Stimulated activated CD4-positive, alpha-beta T cell treated with anti-CD3 and anti-CD28 coated beads, Interleukin-12 subunit alpha, Interleukin-12 subunit beta, amount 100 ng/mL, for 24 hours (primary cell): ENCODE measurements around the gene NT5M.
"Not testable (repeated sequence)": the region's sequence is repeated elsewhere in the genome, so short reads cannot be mapped to it uniquely, and the experiment has no call there.

Experiments
- DNase-seq, 2 experiments: peaks; one replicate each; pipeline ENCODE4 v3.0.0-alpha.2; 2020; ENCODE audit warnings: low read depth in 2 of 2

The NT5M gene

GRCh38 chr17:17303010-17303846, at the start of gene NT5M:
NT5M (plus strand) TSS chr17:17303373; CDS start chr17:17303551, 178 bp downstream.
- DNase-seq, result peak; percentile 41 to 67

- DNase-seq, result no peak
Measured at GRCh38 chr17:17253406-17253805, 49.8 kb upstream of the NT5M start.

DNA sequence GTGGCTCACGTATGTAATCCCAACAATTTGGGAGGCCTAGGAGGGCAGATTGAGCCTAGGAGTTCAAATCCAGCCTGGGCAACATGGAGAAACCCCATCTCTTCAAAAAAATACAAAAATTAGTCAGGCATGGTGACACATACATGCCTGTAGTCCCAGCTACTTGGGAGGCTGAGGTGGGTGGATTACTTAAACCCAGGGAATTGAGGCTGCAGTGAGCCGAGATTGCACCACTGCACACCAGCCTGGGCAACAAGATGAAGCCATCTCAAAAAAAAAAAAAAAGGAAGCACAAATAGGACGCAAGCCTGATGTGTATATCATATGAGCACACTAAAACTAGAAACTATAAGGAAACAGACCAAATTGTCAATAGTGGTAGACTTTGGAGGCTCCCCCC, 49.1 kb upstream of the NT5M start:
- DNase-seq, result no peak

DNA sequence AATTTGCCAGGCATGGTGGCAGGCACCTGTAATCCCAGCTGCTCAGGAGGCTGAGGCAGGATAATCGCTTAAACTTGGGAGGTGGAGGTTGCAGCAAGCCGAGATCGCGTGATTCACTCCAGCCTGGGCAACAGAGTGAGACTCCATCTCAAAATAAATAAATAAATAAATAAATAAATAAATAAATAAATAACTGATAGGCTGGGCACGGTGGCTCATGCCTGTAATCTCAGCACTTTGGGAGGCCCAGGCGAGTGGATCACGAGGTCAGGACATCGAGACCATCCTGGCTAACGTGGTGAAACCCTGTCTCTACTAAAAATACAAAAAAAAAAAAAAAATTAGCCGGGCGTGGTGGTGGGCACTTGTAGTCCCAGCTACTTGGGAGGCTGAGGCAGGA, 47.5 kb upstream of the NT5M start:
- DNase-seq, result not testable (repeated sequence)

GRCh38 chr17:17256316-17256715, 46.9 kb upstream of the NT5M start:
- DNase-seq, result no peak

- DNase-seq, result no peak
Measured at GRCh38 chr17:17258011-17258410, 45.2 kb upstream of the NT5M start.

GRCh38 chr17:17258998-17259397, 44.2 kb upstream of the NT5M start:
- DNase-seq, result no peak

DNA sequence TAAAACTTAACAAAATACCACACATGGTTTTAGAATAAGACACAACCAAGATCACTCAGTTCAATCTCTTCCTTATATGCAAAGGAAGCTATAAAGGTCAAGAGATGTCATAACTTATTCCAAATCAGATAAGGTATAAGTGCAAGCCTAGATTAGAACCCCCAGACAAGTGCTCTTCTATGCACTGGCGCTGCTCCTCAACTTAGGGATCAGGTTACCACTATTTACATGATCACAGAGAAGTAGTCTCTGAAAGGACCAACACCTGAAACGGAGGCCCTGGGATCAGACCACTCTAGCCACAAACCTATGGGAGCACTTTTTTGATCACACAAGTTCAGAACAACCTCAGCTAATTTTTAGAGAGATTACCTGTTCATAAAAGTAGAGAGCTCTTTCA, 38.7 kb upstream of the NT5M start:
- no peak for DNase-seq

DNA sequence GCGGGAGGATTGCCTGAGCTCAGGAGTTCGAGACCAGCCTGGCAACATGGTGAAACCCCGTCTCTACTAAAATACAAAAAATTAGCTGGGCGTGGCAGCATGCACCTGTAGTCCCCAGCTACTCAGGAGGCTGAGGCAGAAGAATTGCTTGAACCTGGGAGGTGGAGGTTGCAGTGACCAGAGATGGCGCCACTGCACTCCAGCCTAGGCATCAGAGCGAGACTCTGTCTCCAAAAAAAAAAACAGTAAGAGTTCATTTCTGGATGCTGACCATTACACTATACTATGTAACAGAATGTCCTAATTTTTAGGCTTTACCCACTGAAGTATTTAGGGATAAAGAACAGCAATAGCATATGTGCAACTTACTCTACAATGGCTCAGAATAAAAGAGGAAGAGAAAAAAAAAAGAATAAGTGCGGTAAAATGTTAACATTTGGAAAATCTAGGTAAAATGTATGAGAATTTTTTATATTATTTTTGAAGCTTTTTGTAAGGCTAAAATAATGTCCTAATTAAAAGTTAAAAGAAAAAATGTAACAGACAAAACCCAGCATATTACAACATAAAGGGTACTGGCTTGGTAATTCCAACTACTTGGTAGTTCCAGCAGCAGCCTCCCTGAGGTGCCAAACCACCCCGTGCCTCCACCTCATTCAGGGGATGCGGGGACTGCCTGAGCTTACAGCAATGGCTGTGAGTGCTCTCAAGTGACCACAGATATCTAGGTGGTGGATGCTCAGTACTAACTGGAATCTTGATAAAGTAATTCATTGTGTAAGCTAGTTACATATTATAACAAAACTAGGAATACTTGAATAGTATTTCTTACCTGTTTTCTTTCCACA, 33.0 kb upstream of the NT5M start:
- no peak for DNase-seq

DNA sequence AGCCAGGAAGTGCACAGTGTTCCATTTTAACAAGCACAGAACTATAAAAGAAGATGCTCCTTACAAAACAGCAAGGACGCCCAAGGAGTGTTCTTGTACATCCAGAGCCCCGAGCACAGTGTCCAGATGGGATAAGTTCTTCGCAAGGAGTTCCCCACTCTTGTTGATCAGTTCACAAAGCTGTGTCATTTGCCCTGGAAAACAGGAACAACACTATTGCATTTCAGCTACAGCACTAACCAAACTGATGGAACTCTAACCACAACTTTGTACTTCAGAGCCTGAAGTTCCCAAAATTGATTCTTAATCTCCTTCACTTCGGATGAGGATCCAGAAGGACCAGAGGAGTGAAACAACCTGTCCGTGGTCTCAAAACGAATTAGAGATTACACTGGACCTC, 27.2 kb upstream of the NT5M start:
- no peak for DNase-seq

DNA sequence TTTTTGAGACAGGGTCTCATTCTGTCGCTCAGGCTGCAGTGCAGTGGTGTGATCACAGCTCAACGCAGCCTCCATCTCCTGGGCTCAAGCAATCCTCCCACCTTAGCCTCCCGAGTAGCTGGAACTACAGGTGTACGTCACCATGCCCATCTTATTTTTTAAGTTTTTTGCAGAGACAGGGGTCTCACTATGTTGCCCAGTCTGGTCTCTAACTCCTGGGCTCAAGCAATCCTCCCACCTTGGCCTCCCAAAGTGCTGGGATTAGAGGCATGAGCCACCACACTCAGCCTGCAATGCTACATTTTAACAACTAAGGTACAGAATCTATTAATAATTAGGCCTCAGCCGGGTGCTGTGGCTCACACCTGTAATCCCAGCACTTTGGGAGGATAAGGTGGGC, 25.7 kb upstream of the NT5M start:
- DNase-seq, result not testable (repeated sequence)

- no peak for DNase-seq
Measured at GRCh38 chr17:17279316-17279715, 23.9 kb upstream of the NT5M start.

DNA sequence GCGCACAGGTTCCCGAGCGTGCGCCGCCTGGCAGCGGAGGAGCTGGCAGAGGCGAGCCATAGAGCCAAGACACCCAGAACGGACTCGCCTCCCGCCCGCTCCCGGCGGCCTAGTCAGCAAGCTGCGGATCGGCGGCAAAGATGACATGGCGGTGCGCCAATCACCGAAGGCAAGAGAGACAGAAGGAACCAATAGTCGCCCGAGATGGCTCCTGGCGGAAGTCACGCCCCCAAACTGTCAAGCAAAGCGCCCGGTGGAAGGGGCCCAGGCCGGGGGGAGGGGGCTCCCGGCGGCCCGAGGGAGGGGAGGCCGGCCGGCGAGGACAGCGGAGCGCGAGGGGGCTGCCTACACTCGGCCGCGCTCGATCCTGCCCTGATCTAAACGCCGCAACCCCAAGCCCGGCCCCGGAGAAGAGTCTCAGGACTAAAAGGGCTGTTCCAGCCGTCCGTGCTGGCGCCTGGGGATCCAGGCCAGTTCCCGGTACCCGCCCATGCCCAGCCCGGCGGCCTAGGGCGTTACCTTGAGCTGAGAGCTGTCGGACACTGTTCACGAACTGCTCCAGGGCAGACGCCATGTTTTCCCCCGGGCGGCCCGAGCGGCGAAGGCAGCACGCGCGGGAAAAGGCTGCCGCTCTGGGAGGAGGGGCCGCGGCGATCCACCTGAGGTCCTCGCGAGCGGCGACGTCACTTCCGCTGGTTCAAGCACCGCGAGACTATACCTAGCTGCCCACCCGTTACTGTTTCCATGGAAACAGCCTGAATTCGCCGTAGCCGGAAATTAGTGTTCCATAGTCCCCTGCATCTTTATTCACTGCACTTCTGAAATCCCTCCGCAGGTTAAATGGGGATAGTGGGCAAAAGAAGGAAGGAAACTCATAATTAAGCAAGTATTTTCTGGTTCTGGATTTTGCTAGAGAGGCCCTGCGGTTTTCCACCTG, 22.3 kb upstream of the NT5M start, which contains the start of gene COPS3:
Gene COPS3, minus strand, starts transcription at position 634 of the 937 bp plus-strand sequence. Its CDS starts 60 bp downstream, at position 574.
- DNase-seq, result peak; percentile 92 to 97

DNA sequence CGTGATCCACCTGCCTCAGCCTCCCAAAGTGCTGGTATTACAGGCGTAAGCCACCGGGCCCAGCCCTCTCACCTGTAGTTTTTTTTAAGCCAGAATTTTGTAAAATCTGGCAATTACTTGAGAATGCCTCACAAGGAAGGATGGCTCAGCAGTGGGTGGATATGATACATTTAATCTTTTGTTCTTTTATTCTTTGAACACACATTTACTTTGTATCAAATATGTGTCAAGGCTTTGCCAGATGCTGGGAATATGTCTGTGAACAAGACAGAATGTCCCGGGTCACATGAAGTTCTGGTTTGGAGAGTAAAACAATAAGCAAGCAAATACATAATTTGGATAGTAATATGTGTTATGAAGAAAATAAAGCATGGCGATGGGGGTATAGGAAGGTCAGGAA, 17.2 kb upstream of the NT5M start:
- DNase-seq, result no peak

DNA sequence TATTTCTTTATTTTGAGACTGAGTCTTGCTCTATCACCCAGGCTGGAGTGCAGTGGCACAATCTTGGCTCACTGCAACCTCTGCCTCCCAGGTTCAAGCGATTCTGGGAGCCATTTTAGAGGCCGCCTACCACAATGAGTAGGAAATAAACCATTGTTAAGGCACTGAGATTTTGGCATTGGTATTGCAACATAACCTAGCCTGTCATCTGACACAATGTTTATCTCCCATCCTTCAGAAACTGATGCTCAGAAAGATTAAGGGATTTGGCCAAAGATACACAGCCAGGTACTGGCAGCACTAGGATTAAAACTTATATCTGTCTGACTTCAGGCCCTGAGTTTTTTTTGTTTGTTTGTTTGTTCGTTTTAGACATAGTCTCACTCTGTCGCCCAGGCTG, 14.1 kb upstream of the NT5M start:
- DNase-seq, result no peak

- DNase-seq, result no peak
Measured at GRCh38 chr17:17289701-17290100, 13.5 kb upstream of the NT5M start.

- no peak for DNase-seq
Measured at GRCh38 chr17:17295141-17295540, 8.0 kb upstream of the NT5M start.

GRCh38 chr17:17297217-17297616, 6.0 kb upstream of the NT5M start:
- DNase-seq, result no peak

- DNase-seq, result no peak
Measured at GRCh38 chr17:17298108-17298507, 5.1 kb upstream of the NT5M start.

DNA sequence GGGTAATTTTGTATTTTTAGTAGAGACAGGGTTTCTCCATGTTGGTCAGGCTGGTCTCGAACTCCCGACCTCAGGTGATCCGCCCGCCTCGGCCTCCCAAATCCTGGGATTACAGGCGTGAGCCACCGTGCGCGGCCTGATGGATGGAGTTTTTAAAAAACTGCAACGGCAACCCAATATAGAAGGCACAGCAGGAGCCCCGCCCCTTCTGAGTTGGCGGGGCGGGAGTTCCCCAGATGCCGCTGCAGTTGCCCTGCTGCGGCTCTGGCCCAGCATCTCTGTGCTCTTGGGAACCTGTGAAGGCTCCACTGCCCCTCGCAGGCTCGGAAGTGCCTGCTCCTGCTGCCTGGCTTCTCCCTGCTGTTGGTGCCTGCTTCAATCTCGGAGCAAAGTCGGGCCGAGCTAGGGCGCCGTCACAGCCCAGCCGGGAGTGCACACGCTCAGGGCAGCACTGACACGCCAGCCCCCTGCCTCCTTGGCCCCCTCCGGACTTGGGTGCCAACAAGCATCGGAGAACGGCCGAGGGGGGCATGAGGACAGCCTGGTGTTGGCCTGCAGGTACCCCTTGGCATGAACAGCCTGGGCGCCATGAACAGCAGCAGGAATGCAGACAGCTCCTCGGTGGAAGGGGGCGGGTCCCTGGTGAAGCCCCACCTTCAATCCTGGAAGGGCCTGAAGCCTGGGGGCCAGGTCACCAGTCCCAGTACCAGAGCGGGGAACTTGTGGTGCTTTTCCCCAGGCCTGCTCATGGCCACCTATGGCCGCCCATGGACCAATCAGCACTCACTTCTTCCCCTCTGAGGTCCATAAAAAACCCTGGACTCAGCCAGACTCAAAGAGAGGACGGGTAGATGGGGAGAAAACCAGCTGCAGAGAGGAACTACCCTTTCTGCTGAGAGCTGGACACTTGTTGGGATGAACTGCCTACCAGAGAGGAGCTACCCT, 2.3 kb upstream of the NT5M start:
- DNase-seq, result peak; percentile 34 to 45
